Daoy (cell line): ENCODE results near the gene PCF11. TPM values are rescaled to one million over a fixed set of nuclear protein-coding genes. Genes with fewer than 3 reads are reported as not detected.
A peak's percentile ranks its signal among the peaks of the same experiment; 100 is the strongest.
"Not testable (repeated sequence)": the region's sequence is repeated elsewhere in the genome, so short reads cannot be mapped to it uniquely, and the experiment has no call there.

Experiments used
- DNase-seq: peaks from one replicate; pipeline ENCODE4 v3.0.0-alpha.2; 2015; ENCODE audit warnings: low read depth
- total RNA-seq: library from RNA; depleted of rRNA; stranded (reverse); fragments of >200 nt; shearing (Covaris generic); gene quantifications from 2 replicates; pipeline ENCODE4 v1.2.3, GENCODE V29; 2014

Gene PCF11
- total RNA-seq, 1 experiment from 2014 or later = 35.3 TPM

DNA sequence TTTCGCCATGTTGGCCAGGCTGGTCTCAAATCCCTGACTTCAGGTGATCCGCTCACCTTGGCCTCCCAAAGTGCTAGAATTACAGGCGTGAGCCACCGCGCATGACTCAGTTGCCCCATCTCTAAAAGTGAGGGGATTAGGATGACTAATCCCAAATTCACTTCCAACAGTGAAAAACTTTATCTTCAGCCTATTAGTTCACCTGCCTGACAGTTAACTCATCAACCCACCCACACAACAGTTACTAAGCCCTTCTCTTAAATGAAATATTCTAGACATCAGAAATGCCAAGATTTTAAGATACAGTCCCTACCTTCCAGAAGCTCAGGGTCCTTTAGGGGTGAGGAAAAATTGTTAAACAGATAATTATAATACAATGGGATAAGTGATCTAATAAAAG, 34.6 kb downstream of the PCF11 start:
- no peak for DNase-seq

DNA sequence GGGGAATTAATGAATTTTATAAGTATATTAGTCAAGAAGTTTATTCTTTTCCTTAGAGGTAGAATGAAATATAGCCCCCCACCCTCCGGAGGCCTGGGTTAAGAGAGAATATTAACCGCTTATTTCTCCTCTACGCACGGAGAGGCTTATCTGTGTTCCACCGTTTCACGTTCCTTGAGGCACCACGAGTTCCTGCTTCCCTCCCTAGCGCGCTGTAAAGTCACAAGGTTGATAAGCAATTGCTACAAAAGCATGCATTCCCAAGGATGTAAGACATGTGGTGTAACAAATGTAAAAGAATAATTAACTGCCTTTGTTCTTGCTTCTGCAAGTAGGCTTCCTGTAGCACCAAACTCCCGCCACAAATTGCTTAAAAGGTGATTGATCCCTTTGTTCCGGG, 35.1 kb downstream of the PCF11 start:
- DNase-seq = no peak

DNA sequence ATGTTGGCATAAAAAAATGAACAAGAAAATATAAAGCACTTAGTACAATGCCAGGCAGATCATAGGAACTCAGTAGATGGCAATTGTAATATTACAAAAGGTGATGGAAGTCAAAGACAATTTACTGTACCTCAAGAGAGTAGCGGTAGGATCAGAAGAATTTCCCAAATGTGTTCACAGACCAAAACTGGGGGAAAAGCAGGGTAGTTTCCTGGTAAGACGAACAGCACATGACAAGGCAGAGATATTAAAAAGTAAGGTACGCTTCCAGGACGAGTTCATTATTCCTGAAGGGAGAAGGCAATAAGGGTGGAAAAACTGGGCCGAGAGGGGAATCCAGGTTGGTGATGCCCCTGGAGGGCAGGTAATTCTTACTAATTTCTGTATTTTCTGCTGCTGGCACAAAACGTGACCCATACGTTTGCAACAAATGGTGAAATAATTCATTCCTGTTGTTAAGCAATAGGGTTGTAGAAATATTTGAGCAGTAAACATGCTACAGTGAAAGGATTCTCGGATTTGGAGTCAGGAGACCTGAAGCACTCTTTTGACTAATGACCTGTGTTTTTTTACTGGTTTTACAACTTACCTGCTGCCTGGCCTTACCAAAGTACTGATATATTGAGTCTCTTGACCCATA, 35.8 kb downstream of the PCF11 start:
- no peak for DNase-seq

DNA sequence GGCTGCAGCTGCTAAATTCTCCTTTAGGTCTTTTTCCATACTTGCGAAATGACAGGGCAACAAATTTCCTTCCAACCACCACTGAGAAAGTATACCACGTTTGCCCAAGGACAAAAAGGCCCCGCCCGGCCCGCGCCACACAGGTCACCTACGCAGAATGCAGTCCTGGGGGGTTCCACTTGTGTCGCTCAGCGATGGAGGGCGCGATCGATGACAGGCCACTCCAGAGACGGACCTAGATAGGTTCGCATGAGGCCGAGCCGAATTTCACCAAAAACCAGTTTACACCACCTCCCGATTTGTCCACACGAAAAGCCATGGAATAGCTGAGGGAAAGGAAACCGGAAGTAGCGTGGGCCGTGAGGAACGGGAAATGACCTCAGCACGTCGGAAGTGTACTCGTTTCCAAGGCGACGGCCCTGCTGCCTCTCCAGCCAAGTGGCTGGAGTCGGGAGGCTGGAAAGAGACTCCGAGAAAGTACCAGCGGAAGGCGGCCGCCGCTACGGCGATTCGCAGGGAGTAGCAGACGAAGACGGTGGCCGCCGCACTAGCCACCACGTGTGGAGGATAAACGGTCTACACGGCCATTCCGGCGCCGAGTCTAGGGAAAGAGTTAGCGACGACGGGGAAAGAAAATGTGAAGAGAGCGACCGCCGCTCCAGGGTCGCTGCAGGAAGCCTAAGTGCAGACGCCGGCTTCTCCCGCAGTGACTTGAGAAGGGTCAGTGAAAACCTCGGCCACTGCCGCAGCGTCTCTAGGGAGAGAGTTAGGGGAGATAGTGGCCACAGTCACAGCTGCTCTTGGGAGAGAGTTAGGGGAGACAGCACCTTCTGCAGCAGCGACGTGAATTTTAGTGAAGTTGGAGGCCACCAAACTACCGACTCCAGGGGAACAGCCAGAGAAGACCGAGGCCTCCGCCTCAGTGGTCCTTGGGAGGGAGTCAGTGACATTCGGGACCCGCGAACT, 36.7 kb downstream of the PCF11 start, which contains the start of gene ANKRD42:
ANKRD42 (plus strand) TSS at position 398 of the 966 bp plus-strand sequence. CDS start 959 bp downstream, outside the sequence.
- DNase-seq = peak; percentile 96

DNA sequence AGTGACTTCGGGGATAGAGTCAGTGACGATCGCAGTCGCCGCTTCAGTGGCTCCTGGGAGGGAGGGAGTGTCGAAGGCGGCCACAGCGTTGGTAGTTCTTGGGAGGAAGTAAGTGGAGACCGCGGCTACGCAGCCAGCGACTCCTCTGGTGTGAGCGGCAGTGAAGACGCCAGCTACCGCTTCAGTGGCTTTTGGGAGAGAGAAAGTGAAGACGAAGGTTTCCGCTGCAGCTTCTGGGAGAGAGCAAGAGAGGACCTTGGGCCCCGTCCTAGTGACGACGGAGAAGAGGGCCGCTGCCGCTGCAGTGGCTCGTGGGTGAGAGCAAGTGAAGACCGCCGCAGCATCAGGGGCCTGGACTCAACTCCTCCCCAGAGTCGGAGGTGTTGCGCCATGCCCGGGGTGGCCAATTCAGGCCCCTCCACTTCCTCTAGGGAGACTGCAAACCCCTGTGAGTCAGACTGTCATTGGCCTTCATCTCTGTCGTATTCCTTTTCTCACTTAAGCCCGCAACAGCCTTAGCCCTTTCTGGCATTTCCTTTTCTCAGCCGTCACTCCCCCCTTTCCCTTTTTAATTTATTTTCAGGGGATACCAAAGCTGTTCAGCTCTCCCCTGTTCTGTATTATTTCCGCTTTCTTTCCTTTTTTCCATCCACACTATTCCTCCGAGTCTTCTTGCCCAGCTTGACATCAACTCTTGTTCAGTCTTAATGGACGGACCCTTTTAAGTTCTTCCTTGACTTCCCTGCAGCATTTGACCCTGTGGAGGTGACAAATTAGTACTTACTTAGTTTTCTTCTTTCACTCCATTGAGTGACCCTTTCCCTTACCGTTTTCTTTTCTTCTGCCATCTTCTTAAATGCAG, 37.6 kb downstream of the PCF11 start:
- peak; percentile 72 for DNase-seq

DNA sequence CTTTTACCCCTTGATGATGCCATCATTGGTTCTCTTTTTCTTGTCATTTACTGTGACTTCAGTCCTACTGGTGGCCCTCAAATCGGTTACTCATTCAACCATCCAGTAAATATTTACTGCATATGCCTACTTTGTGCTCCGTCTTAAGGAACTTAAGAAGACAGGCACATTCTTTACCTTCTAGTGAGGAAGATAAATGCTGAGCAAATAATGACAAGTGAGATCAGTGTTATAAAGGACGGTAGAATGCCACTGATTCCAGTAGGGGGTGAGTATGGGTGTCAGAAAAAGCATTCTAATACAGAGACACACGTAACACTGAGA, 38.2 kb downstream of the PCF11 start:
- DNase-seq = no peak

DNA sequence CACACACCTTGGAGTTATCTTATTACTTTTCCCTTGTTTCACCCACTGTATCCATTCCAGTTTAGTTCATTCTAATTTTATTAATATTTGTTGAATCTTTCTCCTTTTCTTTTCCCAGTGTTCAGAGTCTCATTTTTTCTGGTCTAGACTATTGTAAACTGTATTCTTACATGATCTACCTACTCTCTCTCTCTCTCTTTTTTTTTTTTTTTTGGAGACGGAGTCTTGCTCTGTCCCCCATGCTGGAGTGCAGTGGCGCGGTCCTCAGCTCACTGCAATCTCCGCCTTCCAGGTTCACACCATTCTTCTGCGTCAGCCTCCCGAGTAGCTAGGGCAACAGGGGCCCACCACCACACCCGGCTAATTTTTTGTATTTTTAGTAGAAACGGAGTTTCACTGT, 38.7 kb downstream of the PCF11 start:
- no peak for DNase-seq

DNA sequence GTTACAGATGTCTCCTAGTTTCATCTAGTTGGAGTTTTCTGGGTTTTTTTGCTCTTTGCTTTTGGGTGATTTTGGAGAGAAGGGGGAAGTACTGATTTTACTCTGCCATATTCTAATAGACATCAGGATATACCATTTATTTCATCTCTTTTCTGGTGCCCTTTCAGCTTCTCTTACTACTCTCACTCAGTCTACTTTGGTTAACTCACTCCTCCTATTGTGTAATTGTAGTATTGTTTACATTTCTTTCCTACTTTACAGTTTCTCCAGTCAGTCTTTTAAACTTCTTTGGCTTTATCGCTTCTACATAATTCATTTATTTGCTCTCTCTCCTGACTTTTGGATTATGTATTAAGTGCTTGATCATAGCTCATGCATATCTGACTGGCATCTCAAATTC, 43.1 kb downstream of the PCF11 start:
- DNase-seq = no peak

DNA sequence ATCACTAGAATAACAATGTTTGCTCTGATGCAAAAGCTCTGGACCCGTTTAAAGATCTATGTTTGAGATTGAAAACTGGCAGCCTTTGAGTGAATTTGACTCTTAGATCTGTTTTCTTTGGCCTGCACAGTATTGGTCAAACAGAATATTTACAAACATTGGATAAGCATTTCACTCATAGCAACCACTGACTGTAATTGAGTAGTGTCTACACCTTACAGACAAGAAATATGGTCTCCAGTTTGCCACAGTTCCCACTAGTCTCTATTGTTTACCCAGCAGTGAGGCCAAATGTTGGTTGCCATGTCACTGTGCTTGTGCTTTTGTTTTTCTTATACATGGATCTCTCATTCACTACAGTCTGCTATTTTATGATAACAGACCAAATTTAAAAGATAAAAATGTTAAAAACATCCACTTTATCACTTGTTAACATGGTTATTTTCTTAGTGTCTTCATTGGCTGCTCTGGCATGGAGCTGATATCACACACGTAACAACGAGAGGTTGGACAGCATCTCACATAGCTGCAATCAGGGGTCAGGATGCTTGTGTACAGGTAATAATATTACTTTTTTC, 48.8 kb downstream of the PCF11 start:
- DNase-seq = no peak

DNA sequence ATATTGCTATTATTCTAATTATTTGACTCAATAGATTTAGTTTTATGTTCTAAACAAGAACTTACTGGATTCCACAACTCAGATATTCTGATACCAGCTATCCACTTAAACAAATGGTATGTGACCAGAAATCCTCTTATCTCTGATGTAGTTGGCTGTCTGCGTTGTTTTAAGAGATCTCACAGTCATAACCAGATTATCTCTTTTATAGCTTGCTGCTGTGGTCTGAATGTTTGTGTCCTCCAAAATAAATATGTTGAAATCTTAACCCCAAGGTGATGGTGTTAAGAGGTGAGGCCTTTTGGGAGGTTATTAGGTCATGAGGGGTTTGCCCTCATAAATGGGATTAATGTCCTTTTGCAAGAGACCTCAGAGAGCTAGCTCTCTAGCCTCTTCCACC, 49.3 kb downstream of the PCF11 start:
- DNase-seq = no peak

DNA sequence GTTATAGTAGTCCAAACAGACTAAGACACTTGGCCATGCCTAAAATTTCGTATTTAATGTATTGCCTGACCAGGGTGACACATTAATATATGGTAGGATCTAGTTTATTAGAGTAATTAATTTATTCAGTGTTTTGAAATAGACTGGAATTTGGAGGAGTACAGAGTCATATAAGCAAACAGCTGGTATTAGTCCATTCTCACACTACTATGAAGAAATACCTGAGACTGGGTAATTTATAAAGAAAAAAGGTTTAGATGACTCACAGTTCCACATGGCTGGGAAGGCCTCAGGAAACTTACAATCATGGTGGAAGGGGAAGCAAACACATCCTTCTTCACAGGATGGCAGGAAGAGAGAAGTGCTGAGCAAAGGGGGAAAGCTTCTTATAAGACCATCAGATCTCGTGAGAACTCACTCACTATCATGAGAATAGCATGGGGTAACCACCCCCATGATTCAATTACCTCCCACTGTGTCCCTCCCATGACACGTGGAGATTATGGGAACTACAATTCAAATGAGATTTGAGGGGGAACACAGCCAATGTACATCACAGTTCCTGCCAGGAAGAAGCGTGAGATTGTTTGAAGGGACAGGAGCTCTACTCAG, 49.9 kb downstream of the PCF11 start:
- not testable (repeated sequence) for DNase-seq

DNA sequence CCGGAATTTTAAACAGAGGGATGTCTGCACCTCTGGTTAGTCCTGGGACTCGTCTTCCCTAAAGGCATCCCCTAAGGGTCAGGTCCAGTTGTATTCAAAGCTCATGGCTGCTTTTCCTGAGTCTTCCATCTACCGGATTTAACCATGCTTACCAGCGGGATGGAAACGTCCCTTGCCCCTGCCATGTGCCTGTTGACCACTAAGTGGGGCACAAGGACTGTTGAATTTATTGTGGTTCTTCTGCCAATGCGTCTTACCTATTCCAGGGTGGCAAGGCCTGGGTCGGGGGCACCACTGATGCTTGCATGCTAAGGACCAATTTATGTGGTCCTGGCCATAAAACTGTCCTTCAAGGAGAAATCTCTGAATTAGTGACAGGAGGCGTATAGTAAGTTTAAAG, 62.2 kb downstream of the PCF11 start:
- DNase-seq = peak; percentile 6

DNA sequence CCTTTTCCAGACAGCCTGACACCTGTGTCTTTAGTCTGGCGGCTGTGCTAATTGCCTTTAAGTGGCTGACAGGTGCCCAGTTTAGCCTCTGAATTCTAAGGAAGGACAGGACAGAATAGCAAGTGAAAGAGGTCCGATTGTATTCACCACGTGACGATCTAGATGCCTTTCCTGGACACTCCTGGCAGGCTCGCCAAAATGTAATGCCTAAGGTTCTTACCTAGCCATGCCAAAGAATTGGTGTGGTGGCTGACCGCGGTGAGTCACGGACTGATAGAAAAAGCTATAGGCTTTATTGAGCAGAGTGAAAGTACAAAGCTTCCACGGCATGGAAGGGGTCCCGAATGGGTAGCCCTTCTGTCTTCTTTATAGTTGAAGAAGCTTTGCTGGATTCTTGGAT, 63.3 kb downstream of the PCF11 start:
- peak; percentile 82 for DNase-seq

DNA sequence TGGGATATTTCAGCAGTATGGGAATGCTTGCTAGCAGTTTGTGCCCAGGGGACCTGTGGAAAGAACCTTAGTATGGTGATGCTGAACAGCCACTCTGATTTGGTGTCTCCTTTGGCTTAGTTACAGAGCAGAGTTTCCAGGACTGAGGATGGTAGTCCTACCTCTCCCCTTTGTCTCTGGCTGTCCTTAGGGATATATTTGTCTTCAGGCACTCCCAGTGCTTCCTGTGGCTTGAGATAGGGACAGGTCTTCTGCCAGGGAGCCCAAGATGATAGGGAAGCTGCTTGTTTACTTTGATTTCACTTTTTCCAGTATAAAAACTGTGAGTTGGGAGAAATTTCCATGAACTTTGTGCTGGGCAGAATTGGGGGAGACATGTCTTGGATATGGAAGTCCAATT, 64.8 kb downstream of the PCF11 start:
- DNase-seq = no peak

DNA sequence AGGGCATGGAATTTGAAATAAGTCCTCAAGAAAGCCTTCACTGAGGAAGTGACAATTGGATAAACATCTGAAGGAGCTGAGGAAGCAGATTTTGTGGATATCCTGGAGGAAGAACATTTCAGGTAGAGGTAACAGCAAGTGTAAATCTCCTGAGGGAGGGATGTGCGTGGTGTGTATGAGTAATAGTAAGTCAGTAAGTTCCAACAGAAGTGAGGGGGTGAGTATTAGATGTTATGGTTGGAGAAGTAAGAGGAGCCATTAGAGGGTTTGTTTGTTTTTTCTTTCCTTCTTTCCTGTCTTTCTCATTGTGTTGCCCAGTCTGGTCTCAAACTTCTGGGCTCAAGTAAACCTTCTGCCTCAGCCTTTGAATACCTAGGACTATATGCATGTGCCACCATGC, 65.6 kb downstream of the PCF11 start:
- DNase-seq = peak; percentile 12

DNA sequence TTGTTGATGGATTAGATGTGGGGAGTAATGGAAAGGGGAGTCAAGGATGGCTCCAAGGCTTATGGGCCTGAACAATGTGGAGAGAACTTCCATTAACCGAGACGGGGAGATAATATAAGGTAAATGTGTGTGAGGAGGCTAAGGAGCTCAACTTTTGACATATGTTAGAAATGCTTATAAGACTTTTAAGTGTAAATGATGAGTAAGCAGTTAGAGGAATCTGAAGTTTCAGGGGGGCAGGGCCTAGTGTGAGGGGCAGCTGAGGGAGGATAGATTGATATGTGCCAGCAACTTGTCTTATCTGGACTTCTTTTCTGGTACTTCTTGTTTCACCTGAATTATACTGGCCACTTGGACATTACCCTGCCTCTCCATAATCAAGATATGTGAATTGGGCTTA, 66.5 kb downstream of the PCF11 start:
- no peak for DNase-seq

DNA sequence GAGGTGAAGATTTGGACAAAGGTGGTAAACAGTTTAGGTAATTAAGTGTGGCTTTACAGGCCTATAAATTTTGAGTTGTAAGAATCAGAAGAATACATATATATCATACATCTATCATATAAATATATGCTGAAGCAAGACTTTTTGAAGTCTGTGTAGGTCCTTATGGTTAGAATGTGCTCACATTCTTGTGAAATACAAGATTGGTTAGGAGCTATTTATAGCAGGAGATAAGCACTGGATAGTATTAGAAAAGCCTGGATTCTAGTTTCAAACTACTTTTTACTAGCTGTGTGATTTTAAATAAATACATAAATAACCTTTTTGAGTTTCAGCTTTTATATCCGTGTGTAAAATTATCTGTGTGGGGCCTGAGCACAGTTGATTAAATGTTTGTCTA, 78.9 kb downstream of the PCF11 start:
- DNase-seq = no peak
